ENCODE data around the gene DTWD1.

DNA sequence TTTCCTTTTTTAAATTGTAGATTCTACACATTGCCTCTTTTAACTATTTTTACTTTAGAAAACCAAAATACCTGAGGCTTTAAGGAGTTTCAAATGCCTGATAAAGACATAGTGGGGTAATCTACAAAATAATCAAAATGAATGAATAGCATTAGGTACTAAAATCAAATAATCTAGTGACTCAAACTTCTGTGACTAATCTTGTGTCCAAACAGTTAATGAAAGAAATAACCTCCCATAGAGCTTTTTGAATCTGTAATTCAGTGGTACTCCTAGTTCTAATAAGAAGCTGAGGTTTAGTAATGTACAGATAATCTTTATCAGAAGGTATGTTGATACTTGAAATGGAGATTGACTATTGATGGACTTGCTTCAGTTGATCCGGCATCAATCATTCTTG is 53.0 kb downstream of the DTWD1 start:
- TF ChIP-seq YY1 (IDR thresholded peaks at IDR 0.05; ENCODE audit: insufficient read depth, insufficient read length) (no peak), ZNF274 (IDR thresholded peaks at IDR 0.05; ENCODE audit: low read depth, low read length) (no peak)

Data from NT2/D1 (cell line).